Measurements from ENCODE around the gene LTV1. TPM values are rescaled to one million over a fixed set of nuclear protein-coding genes. Genes with fewer than 3 reads are reported as not detected.

The LTV1 gene
- total RNA-seq, 2 experiments from 2014 or later: 59.4 to 61.9 TPM

DNA sequence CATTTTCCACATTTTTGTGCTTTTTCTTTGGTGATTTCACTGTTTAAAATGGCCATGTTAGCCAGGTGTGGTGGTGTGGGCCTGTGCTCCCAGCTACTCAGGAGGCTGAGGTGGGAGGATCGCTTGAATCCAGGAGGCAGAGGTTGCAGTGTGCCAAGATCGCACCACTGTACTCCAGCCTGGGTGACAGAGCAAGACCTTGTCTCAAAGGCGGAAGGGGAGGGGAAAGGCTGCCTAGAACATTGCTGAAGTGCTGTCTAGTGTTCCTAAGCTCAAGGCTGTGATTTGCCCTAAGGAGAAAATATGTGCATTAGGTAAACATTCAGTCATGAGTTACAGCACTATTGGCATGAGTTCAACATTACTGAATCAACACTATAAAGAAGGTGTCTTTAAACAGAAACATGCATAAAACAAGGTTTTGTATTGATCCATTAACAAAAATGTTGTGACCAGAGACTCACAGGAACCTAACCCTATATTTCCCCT lies 35.2 kb downstream of the LTV1 start:
- ChIA-PET POLR2A (interaction anchor here (0.5 kb wide), 1 partner anchor 18 kb away, joined by 4 read pairs; no protein-coding TSS in a partner anchor), CTCF (no interaction called here)

- POLR2A ChIA-PET: no interaction called here
- CTCF ChIA-PET: no interaction called here
Measured at GRCh38 chr6:143880412-143880811, 37.3 kb downstream of the LTV1 start.

DNA sequence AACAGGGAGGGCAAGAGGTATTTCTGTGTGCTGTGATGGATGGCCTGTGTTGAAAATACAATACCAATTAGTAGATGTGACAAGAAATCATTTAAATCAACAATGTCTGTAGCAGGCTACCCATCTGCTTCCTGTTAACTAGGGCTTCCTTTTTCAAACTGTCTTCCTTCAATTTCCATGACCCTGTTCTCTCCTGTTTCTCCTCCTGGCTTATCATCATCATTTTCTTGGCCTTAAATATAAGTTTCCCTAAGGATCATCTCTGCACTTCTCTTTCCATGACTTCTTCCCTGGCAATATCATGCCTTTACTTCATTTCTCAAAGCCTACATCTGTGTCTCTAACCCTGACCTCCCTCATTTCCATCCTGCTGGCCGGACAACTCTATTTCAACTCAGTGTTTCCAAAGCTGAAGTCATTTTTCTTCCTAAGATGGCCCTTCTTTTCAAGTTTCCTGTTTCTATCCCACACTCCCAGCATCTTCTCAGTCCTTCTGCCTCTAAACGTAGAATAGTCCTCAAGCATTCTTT lies 39.3 kb downstream of the LTV1 start:
- POLR2A ChIA-PET: no interaction called here
- CTCF ChIA-PET: no interaction called here

- CTCF ChIA-PET: no interaction called here
- POLR2A ChIA-PET: no interaction called here
Measured at GRCh38 chr6:143884216-143884900, 41.2 kb downstream of the LTV1 start.

DNA sequence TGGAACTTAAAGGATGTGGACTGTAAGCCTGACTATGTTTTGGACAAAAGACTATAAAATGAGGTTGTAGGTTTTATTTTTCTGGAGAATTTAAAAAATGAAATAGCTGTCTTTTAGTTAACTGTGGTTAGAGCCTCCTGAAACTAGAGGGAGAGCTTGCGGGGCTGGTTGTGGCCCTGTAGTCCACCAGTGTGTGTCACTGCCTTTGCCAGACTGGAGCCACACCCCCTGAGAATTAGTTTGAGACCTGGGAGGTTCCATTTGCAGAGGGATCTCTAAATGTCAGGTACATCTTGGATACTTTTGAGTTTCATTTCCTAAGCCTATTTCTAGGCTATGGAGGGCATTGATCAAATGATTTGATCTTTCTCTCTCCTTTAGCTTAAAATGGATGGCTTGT lies 42.0 kb downstream of the LTV1 start:
- CTCF ChIA-PET: no interaction called here
- POLR2A ChIA-PET: no interaction called here

GRCh38 chr6:143894655-143895054 lies 51.5 kb downstream of the LTV1 start:
- POLR2A ChIA-PET: no interaction called here
- CTCF ChIA-PET: no interaction called here

DNA sequence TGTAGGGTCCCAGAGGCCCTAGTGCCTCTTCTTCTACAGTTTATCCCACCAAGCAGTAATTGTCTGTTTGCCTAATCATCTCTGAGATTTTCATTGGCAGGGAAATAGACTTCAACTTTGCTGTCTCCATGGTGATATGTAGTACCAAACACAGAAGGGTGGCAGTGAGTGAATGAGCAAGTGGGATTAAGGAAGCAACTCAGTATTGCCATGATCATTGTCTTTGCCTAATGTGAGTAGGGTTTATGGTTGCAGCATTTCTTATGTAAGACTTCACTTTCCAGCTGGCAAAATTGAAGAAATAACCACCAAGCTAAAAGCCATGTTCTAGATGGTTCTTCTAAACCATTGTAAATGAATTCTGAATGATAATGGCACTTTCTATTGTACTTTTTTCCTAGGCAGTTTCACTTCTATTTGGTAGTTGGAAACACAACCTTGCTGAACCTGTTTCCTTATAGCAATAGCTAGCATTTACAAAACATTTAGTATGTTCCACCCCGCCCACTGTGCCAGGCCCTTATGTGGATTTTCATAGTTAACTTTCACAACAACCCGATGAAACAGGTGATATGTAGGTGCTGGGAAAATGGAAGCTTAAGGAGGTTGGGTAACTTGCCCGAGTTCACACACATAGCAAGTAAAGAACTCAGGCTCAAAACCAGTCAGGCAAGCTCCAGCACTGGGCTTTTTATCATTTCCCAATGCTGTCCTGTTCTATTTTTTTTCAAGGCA lies 53.2 kb downstream of the LTV1 start:
- ChIA-PET CTCF (interaction anchor here (0.6 kb wide), 1 partner anchor 198 kb away, joined by 3 read pairs; no protein-coding TSS in a partner anchor), POLR2A (no interaction called here)

DNA sequence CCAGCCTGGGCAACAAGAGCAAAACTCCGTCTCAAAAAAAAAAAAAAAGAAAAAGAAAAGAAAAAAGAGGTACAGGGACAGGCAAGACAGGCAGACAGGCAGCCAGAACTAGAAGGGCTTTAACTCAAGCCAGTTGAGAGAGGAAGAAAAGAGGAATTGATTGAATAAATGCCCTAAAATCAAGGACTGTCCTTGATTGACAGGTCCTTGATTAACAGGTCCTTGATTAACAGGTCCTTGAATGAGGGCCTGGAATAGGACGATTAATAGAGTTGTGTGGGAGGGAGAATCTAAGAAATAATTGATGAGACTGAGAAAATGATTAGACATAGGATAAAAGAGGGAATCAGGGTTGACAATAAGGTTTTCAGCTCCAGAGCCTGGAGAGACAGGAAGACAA lies 57.2 kb downstream of the LTV1 start:
- POLR2A ChIA-PET: no interaction called here
- CTCF ChIA-PET: no interaction called here

- ChIA-PET POLR2A (no interaction called here), CTCF (interaction anchor here (0.5 kb wide), 1 partner anchor 36 kb away, joined by 3 read pairs; no protein-coding TSS in a partner anchor)
Measured at GRCh38 chr6:143901885-143902750, 59.0 kb downstream of the LTV1 start.

DNA sequence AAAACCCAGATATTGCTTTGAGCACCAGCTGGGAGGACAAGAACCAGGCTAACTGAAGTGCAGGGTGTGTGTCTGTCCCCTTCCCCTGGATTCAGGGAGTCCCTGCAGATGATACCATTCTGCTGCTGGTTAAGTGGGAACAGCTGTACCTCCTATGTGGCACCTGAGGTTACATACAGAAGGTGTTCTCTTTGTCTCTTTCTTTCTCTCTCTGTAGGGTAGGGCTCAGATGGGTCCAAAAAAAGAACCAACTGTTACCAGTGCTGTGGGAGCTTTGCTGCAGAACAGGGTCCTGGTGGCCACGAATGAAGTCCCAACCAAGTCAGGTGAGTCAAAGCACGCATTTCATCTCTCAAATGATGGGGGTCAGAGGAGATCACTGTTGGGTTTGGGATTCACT lies 59.7 kb downstream of the LTV1 start:
- POLR2A ChIA-PET: no interaction called here

GRCh38 chr6:143911028-143911427 lies 67.9 kb downstream of the LTV1 start:
- ChIA-PET CTCF (no interaction called here), POLR2A (no interaction called here)

More for the DNA sequence above, 59.7 kb downstream of the LTV1 start:
- CTCF ChIA-PET: no interaction called here

DNA sequence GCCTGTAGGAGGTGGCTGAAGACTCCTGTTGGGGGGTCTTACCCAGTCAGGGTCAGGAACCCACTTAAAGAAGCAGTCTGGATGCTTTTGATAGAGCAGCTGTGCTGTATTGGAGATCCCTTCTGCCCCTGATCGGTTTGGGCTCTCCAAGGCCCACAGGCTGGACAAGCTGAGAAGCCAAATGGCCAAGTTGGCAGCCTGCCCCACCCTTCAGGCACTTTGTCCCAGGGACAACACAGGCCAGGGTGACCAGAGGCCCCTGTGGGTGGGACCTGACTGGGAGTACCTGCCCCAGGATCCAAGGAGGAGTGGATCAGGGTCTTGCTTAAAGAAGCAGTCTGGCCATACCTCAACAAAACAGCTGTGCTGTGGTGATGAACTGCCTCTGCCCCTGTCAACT lies 69.5 kb downstream of the LTV1 start:
- ChIA-PET CTCF (no interaction called here), POLR2A (no interaction called here)

Other genes with a start within 250 kb of the LTV1 start
- 10 to 100 TPM; 24.2 to 26.2 TPM for gene PHACTR2, start 165.4 kb upstream of the LTV1 start, total RNA-seq
- not detected for gene ZC2HC1B, start 21.1 kb downstream of the LTV1 start, total RNA-seq
- 10 to 100 TPM; 24.3 to 27.8 TPM for gene PLAGL1, start 164.9 kb downstream of the LTV1 start, total RNA-seq

Measured in activated CD8-positive, alpha-beta memory T cell treated with anti-CD3 and anti-CD28 coated beads for 36 hours (primary cell).